GM10248 (cell line): ENCODE data around the gene WSCD1.

Experiments
- CTCF ChIA-PET: fragments of 300-600 bp; sonication (Branson Sonifier 250); formaldehyde crosslinking; extraction: SDS; loops from one replicate; lab custom pipeline; 2021; ENCODE audit warnings: antibody characterized with exemption; lab: Yijun Ruan, JAX
- POLR2A ChIA-PET: fragments of 350-650 bp; sonication (Branson Sonifier 250); formaldehyde crosslinking; extraction: SDS; loops from one replicate; lab custom pipeline; 2020; ENCODE audit warnings: antibody characterized with exemption; lab: Yijun Ruan, JAX
- DNase-seq: peaks from one replicate; pipeline ENCODE4 v3.0.0; 2012; ENCODE audit errors: extremely low spot score
- CTCF ChIP-seq: IDR thresholded peaks from 2 replicates; pipeline ENCODE4 v1.5.1; 2012; ENCODE audit warnings: mild to moderate bottlenecking, low read depth; ENCODE audit errors: extremely low read depth, missing control alignments, control extremely low read depth

Gene WSCD1

GRCh38 chr17:6109536-6109935 lies 39.4 kb downstream of the WSCD1 start:
- ChIA-PET POLR2A (no interaction called here), CTCF (no interaction called here)
- no peak for TF ChIP-seq CTCF
- no peak for DNase-seq

GRCh38 chr17:6110088-6110487 lies 39.9 kb downstream of the WSCD1 start:
- CTCF ChIA-PET, result no interaction called here
- no peak for TF ChIP-seq CTCF
- DNase-seq, result no peak
- POLR2A ChIA-PET, result no interaction called here

- POLR2A ChIA-PET, result no interaction called here
- DNase-seq, result peak; percentile 54
- CTCF ChIA-PET, result no interaction called here
- no peak for TF ChIP-seq CTCF
Observed at GRCh38 chr17:6110592-6110991, 40.4 kb downstream of the WSCD1 start.

GRCh38 chr17:6120351-6120750 lies 50.2 kb downstream of the WSCD1 start:
- ChIA-PET CTCF (interaction anchor here (1.8 kb wide), 1 partner anchor 9 kb away, joined by 5 read pairs; no protein-coding TSS in a partner anchor), POLR2A (no interaction called here)
- TF ChIP-seq CTCF, result no peak
- no peak for DNase-seq

- ChIA-PET CTCF (interaction anchor here (0.6 kb wide), 1 partner anchor 9 kb away, joined by 3 read pairs; no protein-coding TSS in a partner anchor), POLR2A (no interaction called here)
- no peak for TF ChIP-seq CTCF
- no peak for DNase-seq
Observed at GRCh38 chr17:6124856-6125255, 54.7 kb downstream of the WSCD1 start.

GRCh38 chr17:6126768-6127167 lies 56.6 kb downstream of the WSCD1 start:
- POLR2A ChIA-PET, result no interaction called here
- no peak for DNase-seq
- CTCF ChIA-PET, result interaction anchor here (0.9 kb wide), 1 partner anchor 17 kb away, joined by 3 read pairs; no protein-coding TSS in a partner anchor
- no peak for TF ChIP-seq CTCF
